Activated CD8-positive, alpha-beta memory T cell treated with anti-CD3 and anti-CD28 coated beads, Interleukin-2, amount 50 U/mL, for 48 hours (primary cell): ENCODE data around the gene FBXO42.

Experiments used
- DNase-seq: peaks from one replicate; pipeline ENCODE4 v3.0.0-alpha.2; 2020

The FBXO42 gene

GRCh38 chr1:16351994-16352841 lies at the start of gene FBXO42:
Gene FBXO42, minus strand, starts transcription at chr1:16352480. Its CDS starts 37,062 bp downstream, at chr1:16315418.
- peak; percentile 96 for DNase-seq

- DNase-seq: no peak
Observed at GRCh38 chr1:16398371-16398953, 46.2 kb upstream of the FBXO42 start.

GRCh38 chr1:16397120-16397519 lies 44.8 kb upstream of the FBXO42 start:
- DNase-seq: no peak

GRCh38 chr1:16396591-16396990 lies 44.3 kb upstream of the FBXO42 start:
- no peak for DNase-seq

- no peak for DNase-seq
Observed at GRCh38 chr1:16394977-16395376, 42.7 kb upstream of the FBXO42 start.

GRCh38 chr1:16393570-16394521 lies 41.6 kb upstream of the FBXO42 start:
- DNase-seq: no peak

- DNase-seq: no peak
Observed at GRCh38 chr1:16392740-16393569, 40.7 kb upstream of the FBXO42 start.

- no peak for DNase-seq
Observed at GRCh38 chr1:16391411-16391810, 39.1 kb upstream of the FBXO42 start.

- no peak for DNase-seq
Observed at GRCh38 chr1:16387201-16388188, 35.2 kb upstream of the FBXO42 start.

- no peak for DNase-seq
Observed at GRCh38 chr1:16386454-16387113, 34.3 kb upstream of the FBXO42 start.

- no peak for DNase-seq
Observed at GRCh38 chr1:16385659-16386453, 33.6 kb upstream of the FBXO42 start.

- DNase-seq: no peak
Observed at GRCh38 chr1:16383888-16384287, 31.6 kb upstream of the FBXO42 start.

- DNase-seq: no peak
Observed at GRCh38 chr1:16380868-16381267, 28.6 kb upstream of the FBXO42 start.

GRCh38 chr1:16378443-16378842 lies 26.2 kb upstream of the FBXO42 start:
- no peak for DNase-seq

- DNase-seq: no peak
Observed at GRCh38 chr1:16376971-16377370, 24.7 kb upstream of the FBXO42 start.

- no peak for DNase-seq
Observed at GRCh38 chr1:16375521-16376340, 23.5 kb upstream of the FBXO42 start.

- no peak for DNase-seq
Observed at GRCh38 chr1:16374266-16374665, 22.0 kb upstream of the FBXO42 start.

GRCh38 chr1:16372535-16373285 lies 20.4 kb upstream of the FBXO42 start:
- DNase-seq: no peak
